ENCODE data around the gene IHH.

Gene IHH

DNA sequence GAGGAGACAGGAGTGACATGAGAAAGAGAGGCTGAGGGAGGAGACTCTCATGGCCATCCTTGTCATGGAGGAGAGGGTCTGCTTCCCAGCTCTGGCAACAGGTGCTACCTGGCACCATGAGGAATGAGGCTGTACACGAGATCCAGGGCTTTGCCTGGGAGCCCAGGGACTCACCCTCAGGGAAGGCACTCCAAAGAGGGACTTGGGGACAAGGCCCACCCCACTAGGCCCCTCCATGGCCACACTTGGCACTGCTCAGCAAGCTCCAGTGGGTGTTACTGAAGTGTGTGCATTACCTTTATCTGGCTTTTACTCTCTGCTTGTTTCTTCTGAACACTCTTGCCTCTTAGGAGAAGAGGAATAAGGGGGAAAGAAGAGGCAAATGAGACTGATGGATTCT lies 22.1 kb downstream of the IHH start:
- no peak for DNase-seq (ENCODE audit: low spot score)

DNA sequence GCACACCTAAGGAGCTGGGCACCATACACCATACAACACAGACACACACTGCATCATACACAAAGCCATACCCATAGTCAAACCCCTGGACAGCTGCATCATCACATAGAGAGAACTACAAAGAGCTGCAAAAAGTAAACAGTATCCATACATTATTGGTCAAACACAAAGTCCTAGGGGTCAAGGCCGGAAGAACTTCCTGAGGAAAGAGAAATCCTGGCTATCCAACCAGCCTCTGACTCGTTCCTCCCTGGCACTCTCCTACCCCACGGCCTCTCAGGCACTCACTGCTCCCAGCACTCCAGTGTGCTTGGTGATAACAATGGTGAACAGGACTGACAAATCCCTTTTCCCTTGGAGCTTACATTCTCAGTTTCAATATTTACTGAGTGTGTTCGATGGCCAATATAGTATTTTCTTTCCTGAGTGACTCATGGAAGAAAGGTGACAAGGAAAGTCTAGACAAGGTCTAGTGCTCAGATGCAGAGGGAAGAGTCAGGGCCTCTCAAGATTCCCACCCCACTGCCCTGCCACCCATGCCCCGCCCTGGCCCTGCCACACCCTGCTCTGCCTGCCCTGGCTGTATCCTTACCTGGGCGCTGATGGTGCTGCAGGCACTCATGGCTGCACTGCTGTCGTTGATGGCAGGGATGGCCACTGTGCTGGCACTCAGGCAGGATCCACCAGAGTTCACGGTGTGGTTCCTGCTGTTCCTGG lies 22.8 kb downstream of the IHH start:
- no peak for DNase-seq (ENCODE audit: low spot score)

DNA sequence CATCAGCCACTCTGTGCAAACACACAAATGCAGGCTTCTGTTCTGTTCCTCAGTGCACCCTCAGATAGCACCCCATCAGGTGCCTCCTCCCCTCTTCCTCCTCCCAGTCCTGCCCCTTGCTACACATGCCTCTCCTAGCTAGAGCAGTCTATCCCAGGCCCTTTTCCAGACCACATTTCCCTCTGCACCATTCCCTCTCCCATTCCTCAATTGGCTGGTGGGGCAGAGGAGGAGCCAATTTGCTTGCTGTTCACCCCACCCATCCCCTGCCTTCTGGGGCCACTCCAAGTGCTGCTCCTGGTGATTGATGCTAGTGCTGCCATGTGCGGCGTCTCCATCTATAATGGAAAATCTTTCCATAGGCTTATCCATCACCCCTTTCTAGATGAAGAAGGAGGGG lies 24.8 kb downstream of the IHH start:
- no peak for DNase-seq (ENCODE audit: low spot score)

DNA sequence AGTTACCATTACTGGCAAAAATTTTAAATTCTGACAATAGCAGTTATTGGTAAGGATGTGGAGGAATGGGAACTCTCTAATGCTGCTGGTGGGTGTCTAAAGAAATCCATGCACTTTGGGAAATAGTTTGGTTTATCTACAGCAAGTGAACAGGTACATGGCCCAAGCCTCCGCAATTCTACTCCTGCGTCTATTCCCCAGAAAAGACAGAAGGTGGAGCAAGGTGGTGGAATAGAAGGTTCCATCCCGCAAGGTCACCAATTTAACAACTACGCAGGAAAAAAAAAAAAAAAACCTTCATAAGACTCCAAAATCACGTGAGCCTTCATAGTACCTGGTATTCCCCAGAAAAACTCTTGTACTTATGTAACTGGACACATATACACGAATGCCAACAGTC lies 25.9 kb downstream of the IHH start:
- no peak for DNase-seq (ENCODE audit: low spot score)

DNA sequence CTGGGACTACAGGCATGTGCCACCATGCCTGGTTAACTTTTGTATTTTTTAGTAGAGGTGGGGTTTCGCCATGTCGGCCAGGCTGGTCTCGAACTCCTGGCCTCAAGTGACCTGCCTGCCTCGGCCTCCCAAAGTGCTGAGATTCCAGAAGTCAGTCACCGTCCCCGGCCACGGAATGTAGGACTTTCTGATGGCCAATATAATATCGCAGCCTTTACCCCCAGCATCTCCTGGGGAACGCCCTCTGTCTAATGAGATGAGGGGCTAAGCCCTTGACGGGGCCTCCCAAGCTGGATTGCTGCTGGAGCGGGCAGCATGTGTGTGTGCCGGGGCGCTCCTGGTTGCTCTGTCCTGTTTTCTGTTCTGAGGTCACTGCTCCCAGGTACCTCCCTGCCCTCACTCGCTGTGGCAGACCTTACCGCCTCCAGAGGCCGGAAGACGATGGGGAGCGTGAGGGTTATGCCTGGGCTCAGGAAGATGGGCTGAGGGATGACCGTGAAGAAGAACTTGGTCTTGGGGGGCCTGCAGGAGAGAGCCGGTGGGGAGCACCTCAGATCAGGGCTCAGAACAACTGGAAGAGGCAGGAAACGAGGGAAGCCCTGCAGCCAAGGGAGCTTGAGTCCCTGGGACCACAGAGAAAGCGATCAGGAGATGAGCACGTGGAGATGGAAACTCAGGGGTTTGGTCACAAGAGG lies 28.5 kb downstream of the IHH start:
- DNase-seq (ENCODE audit: low spot score) = no peak

DNA sequence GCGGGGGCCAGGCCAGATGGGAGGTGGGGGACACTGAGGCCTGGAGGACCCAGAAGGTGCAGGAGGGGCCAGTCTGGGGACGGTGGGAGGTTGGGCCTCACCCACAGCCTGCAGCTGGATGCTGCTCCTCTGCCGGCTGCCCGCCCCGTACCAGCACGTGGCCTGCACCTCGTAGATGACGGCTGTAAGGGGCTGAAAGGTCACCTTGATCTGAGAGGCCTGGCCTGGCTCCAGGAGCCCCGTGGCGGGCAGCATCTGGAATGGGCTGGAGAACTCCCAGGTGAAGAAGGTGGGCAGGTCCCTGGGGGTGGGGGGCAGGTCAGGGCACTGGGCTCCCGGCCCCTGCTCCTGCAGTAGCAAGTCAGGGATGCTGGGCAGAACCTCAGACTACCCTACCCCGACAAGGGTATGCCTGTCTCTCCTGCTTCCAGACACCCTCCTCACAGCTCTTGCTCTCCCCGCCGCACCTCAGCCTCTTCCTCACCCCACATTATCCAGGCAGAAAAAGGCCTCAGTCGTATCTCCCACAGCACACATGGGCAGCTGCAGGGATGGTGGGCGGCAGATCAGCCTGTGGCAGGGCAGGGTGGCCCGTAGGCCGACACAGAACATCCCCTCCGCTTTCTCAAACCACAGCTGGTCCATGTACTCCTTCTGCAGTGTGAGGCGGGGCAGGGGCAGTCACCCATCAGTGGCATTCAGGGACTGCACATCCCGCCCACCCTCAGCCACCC lies 29.5 kb downstream of the IHH start:
- no peak for DNase-seq (ENCODE audit: low spot score)

DNA sequence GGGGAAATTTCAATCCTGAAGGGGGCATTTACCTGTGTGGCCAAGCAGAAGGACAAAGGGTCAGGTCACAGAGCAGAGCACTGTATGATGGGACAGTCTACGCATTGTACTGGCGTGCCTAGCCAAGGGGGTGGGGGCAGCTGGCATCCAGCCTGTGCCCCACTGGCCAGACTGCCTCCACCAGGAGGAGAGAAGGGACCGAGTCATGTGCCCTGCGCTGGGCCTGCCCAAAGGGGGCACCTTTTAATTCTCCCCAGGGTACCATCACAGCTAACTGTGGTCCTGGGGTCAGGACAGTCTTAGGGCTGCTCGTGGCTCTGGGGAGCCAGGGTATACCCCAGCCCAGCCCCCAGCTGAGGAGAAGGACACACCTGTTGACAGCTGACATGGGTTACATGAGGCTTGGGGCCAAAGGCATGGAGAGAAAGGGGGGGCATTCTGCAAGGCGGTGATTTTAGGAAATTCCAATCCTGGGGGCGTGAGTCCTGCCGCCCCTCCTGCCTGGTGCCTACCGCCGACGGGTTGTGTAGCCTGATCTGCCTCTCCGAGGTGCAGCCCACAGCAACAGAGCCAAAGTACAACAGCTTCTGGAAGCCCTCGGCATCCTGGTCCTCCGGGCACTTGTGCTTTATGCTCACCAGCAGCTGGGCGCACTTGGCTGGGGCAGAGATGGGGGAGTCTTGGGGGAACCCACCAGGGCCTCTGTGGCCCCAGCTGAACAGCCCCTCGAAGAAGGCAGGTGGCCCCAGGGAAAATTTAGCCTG lies 30.4 kb downstream of the IHH start:
- DNase-seq (ENCODE audit: low spot score) = no peak

DNA sequence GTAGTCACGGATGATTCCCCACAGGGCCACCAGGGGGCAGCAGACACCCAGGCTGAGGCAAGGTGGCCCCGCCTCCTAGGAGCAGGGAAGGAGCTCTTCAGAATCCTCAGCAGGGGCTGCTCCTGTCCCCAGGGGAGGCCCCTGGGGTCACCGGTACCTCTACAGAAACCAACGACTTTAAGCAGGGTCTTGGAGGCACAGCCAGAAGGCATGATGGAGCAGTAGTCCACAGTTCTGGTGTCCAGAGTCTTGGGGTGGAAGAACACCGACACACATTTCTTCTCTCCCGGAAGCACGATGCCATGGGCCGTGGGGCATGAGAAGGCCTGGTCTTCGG lies 30.9 kb downstream of the IHH start:
- DNase-seq (ENCODE audit: low spot score) = peak; percentile 89

DNA sequence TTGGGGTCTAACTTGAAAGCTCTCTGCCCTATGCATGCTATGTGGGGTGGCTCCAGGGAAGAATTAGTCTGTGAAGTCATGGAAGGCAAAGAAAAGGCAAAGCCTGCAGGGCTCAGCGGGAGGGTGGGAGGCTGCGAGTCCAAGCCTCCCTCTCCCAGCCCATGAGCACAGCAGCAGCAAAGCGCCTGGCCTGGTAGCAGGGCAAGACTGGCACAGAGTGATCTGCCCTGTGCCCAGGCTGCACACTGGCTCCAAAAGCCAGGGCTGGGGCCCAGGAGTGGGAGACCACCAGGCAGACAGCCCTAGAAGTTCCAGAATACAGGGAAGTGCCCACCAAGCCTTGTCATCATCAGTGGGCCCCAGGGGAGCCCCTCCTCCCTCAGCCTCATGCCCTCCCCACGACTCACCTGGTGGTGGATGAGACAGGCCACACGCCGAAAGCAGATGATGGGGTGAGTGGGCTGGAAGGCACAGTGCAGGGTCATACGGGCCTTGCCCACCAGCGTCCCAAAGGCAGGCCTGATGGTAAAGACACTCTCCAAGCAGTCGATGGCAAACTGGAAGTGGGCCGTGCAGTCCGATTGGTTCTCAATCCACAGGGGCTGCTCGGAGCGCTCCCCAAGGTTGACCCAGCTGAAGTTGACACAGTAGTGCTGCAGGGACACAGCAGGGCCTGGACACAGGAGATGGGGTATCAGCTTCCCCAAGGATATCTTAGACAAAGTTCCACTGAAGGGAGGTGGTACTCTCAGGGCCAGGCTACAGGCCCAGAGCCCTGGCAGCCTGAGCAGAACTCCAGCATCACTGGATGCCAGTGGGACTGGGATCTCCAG lies 31.5 kb downstream of the IHH start:
- DNase-seq (ENCODE audit: low spot score) = no peak

DNA sequence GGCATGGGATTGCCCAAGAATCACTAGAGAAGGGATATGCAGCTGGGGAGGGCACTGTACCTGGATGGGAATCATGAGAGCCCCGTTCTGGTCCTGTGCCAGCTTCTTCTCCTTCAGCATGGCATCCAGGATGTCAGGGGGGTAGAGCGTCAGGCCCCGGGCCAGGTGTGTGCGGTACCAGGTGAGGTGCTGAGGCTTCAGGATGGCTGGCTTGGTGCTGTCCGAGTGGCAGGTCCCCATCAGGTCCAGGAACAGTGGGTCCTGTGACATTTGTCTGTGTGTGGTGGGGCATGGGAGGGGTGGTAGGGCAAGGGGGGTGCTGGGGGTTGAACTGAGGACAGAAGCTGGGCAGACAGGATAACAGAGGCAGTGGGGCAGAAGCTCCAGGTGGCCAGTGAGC lies 32.6 kb downstream of the IHH start:
- no peak for DNase-seq (ENCODE audit: low spot score)

DNA sequence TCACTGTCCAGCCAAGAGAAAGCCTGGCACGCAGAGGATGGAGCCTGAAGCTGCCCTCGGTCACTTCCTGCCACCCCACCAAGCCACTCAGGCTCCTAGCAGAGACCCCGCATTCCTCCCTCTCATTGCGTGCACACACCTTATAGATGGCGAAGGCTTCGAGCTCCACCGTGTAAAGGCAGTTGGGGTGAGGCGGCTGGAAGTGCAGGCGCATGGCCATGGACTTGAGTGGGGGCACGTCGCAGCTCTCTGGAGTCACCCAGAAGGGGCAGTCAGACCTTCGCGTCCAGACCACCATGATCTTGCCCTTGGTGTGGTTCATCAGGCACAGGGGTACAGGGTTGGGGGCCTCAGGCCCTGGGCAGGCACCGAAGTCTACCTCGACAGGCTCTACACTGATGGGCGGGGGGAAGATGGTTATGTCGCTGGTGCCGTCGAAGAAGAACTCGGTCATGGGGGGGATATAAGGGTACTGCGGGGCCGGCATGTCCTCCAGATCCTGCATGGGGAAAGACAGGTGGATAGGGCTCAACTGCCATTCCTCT lies 33.1 kb downstream of the IHH start:
- no peak for DNase-seq (ENCODE audit: low spot score)

DNA sequence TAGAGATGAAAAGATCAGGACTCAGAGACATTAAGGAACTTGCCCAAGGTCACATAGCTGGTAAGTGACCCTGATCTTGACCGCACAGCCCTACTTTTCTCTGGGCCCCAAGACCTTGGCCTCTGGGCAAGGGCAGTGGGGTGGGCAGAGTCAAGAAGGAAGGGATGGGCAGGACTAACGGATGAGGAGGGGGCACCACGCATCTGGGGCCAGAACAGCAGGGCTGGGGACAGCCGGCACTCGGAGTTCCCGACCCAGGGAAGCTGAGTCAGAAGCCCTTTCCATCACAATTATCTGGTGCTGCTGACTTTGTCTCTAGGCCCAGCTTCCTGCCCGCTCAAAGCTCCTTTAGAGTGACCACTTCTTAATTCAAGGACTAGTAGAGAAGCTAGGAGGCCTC lies 33.8 kb downstream of the IHH start:
- no peak for DNase-seq (ENCODE audit: low spot score)

DNA sequence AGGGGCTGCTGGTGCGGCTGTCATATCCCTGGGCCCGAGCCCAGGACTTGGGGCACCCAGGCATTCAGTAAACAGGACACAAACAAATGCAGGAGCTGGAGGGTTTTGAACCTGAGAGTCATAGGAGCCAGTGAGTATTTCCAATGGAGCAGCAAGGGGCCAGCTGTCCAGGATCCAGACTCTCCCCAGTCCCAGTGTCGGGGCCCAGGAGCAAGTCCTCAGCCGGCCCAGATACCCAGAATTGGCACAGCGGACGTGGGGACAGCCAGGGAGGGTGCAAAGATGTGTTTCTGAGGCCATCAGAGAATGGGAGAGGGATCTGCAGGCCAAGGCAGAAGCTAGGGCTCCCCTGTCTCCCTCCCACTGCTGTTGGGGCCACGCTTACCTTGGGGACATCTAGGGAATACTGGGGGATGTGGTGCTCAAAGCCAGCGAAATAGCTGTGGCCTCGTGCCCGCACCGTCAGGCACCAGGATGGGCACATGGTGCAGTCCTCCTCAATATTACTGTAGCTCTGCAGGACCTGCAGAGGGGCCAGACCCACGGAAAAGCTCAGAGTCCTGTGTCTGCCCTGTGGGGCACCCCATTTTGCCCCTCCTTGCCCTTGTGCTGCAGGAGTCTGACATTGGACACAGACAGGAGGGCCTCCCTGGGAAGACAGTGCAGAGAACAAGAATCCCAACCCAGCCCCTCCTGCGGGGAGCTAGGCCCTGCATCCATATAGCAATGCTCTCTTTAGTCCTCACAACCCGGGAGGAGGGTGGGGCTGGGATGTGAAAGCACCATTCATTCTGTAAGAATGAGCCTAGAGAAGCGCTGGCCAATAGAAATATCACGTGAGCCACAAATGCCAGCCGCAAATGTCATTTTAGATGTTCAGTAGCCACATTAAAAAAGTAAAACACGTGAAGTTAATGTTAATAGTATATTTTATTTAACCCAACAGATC lies 34.8 kb downstream of the IHH start:
- DNase-seq (ENCODE audit: low spot score) = no peak

DNA sequence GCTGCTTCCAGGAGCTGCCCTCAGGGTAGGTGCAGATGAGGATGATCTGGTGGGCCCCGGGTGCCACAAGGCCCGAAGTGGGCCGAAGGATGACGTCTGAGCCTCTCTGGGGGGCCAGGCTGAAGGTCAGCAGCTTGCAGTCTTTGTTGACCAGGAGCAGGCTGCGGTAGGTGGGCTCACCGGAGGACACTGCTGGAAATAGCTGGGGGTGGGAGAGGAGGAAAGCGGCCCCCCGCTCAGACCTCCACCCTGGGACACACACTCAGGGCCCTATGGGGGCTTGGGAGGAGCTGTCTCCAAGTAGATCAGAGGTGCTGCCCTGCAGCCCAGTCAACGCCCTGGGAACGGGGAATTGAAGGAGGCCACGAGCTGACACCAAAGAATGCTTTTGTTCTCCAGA lies 36.7 kb downstream of the IHH start:
- no peak for DNase-seq (ENCODE audit: low spot score)

DNA sequence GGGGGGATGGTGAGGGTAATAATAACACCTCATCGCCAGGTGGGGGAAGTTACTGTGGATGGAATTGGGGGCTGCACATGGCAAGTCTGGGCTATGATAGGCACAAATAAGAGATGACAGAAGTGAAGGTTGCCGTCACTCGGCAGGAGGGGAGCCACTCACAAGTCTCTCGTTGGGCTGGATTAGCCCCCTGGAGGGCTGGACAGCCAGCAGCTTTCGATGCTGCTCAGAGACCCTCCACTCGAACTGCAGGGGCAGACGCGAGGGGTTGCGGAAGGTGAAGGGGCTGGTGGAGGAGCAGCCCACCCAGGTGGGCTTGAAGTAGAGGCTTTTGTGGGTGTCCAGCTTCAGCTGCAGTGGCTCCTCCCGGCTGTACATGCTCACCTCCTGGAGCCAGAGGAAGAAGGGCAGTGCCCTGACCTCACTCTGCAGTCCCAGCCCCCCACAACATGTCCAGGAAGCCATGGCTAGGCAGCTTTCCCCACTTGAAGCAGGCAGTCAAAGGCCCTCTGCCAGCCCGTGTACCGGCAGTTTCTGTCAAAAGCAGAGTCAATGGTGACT lies 37.6 kb downstream of the IHH start:
- no peak for DNase-seq (ENCODE audit: low spot score)

DNA sequence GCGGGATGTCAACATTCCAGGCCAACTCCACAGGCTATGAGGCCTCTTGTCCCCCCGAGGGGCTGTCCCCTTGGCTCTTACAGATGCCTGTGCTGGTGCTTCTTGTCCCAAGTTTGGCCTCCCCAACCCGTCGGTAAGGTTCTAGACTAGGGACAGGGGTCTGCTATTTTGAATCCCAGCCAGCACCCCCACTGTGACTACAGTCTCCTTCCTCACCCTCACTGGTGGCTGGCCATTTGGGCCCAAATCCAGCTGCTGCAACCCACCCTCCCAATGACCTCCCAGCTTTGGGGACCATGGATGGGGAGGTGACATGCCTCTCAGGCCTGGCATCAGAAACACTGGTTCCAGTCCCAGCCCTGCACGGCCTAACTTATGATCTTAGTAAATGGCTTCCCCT lies 38.1 kb downstream of the IHH start:
- DNase-seq (ENCODE audit: low spot score) = no peak

DNA sequence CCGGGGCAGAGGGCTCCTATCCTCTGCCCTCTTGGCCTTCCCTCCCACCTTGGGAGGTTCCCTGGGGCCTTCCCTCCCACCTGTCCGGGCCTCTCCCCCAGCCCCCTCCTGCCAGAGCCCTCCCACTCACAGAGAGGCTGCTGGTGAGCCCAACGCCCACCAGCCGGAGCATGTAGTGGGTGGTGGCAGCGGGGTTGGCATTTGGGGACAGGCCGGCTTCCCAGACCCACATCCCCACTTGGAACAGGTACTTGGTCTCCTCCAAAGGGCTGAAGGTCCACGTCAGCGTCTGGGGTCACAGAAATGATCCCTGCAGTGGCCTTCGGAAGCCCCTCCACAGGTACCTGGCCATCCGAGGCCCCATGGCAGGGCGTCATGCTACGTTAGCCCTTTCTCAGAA lies 38.7 kb downstream of the IHH start:
- DNase-seq (ENCODE audit: low spot score) = no peak

DNA sequence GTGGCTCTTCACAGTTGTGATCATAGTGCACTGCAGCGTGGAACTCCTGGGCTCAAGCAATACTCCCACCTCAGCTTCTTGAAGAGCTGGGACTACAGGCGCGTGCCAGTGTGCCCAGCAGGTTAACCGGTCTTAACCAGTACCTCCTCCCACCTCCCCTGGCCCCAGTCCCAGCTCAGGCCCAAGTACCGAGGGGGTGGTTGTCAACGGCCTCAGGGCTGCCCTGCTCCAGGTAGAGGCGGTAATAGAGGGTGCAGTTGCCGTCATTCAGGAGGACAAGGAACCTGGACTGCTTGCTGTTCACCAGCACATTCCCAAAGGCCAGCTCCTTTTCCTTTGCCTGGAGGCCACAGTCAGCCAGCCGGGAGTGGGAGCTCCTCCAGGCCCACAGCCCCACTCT lies 39.1 kb downstream of the IHH start:
- DNase-seq (ENCODE audit: low spot score) = no peak

DNA sequence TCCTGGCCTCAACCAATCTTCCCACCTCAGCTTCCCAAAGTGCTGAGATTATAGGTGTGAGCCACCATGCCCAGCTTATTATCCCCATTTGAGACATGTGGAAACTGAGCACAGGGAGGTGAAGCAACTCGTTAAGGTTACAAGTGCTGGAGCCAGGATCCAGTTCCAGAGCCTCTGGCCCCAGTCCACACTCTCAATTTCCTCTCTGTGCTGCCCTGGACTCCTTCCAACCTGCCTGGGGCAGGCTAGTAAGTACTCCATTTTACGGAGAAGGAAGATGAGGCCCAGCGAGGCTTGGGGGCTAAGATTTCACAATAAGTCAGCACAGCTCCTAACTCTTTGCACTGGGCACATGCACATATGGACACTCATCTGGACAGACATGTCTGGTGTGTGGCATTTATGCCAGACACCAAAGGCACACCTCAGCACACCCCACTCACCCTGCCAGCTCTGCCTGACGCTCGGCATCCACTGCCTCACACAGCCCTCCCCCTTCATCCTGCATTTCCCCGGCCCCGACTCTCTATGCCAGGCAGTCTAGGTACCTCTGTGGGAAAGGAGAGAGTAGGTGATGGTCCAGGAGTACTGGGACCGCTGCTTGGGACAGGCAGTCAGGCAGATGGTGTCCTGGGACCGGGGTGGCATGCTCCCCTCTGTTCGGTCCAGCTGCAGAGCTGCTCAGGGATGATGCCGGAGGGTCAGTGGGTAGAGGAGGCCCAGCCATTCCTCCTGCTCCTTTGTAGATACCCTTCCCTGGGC lies 39.9 kb downstream of the IHH start:
- no peak for DNase-seq (ENCODE audit: low spot score)

Data from iPS-NIHi11 (cell line).